GM23338 (cell line): Measurements from ENCODE around the gene CNPPD1.

Experiments
- CREB1 ChIP-seq: fragments of 250-450 bp; sonication (Bioruptor Pico); IDR thresholded peaks from 2 replicates; pipeline ENCODE4 v1.5.0; 2020; ENCODE audit warnings: low read depth, mild to moderate bottlenecking, moderate library complexity
- CTCF ChIP-seq, 2 experiments: fragments of 200-600 bp in 1 of 2; sonication (generic) in 1 of 2; conservative IDR thresholded peaks; 2 replicates each; pipeline versions ENCODE4 v1.5.1 to v1.6.1; 2016 to 2017; ENCODE audit warnings: antibody characterized with exemption in 2 of 2, low read depth in 2 of 2, mild to moderate bottlenecking in 2 of 2, moderate library complexity in 1 of 2
- EZH2 ChIP-seq: fragments of 200-600 bp; sonication (generic); IDR thresholded peaks from one replicate; pipeline ENCODE4 v1.8.0; 2017; ENCODE audit warnings: antibody characterized with exemption, mild to moderate bottlenecking, low read depth; ENCODE audit not compliant: unreplicated experiment
- EZH2phosphoT487 ChIP-seq: fragments of 200-600 bp; sonication (generic); IDR thresholded peaks from one replicate; pipeline ENCODE4 v1.8.1; 2018; ENCODE audit warnings: antibody characterized with exemption; ENCODE audit not compliant: unreplicated experiment
- JUNB ChIP-seq: IDR thresholded peaks from one replicate; pipeline ENCODE4 v1.6.1; 2016; ENCODE audit warnings: antibody characterized with exemption; ENCODE audit not compliant: unreplicated experiment
- POLR2AphosphoS5 ChIP-seq: IDR thresholded peaks from 2 replicates; pipeline ENCODE4 v1.6.1; 2016; ENCODE audit warnings: antibody characterized with exemption, low read depth
- REST ChIP-seq: IDR thresholded peaks from one replicate; pipeline ENCODE4 v1.6.1; 2018; ENCODE audit warnings: antibody characterized with exemption; ENCODE audit not compliant: unreplicated experiment
- ZNF114 ChIP-seq: fragments of 250-450 bp; sonication (Bioruptor Pico); IDR thresholded peaks from 2 replicates; pipeline ENCODE4 v1.5.0; 2020; ENCODE audit warnings: mild to moderate bottlenecking, moderate library complexity
- ZNF331 ChIP-seq: fragments of 250-450 bp; sonication (Bioruptor Pico); IDR thresholded peaks from 2 replicates; pipeline ENCODE4 v1.5.0; 2020; ENCODE audit warnings: low read depth, mild to moderate bottlenecking, moderate library complexity

GRCh38 chr2:219123356-219124135 lies 53.2 kb downstream of the CNPPD1 start:
- no peak for TF ChIP-seq CTCF (conservative IDR thresholded peaks at IDR 0.05; ENCODE audit: low read depth in 2 of 2)
- TF ChIP-seq EZH2phosphoT487, result no peak
- TF ChIP-seq EZH2, result no peak
- no peak for TF ChIP-seq REST
- no peak for TF ChIP-seq JUNB
- no peak for TF ChIP-seq POLR2AphosphoS5
- no peak for TF ChIP-seq CREB1 (CRISPR knock-in tag)
- no peak for TF ChIP-seq ZNF331 (CRISPR knock-in tag)
- TF ChIP-seq ZNF114, result no peak
